SU-DHL-6 (cell line): ENCODE results near the gene ATAD3C.

Experiments
- CTCF ChIP-seq: fragments of 200-600 bp; sonication (generic); IDR thresholded peaks from one replicate; pipeline ENCODE4 v1.5.1; 2017; ENCODE audit warnings: antibody characterized with exemption, mild to moderate bottlenecking, low read length, moderate library complexity; ENCODE audit not compliant: insufficient read depth, poor library complexity, severe bottlenecking
- EZH2phosphoT487 ChIP-seq: fragments of 200-600 bp; sonication (generic), shearing (Covaris generic); conservative IDR thresholded peaks from 2 replicates; pipeline ENCODE4 v1.6.1; 2018; ENCODE audit warnings: mild to moderate bottlenecking, antibody characterized with exemption, low read length, moderate library complexity, mixed read lengths

- TF ChIP-seq CTCF (no peak), EZH2phosphoT487 (no peak)
Measured at GRCh38 chr1:1419363-1419812, 30.1 kb upstream of the ATAD3C start.
